ENCODE data around the gene ALPK1. TPM values are rescaled to one million over a fixed set of nuclear protein-coding genes. Genes with fewer than 3 reads are reported as not detected.
"Not testable (repeated sequence)": the region's sequence is repeated elsewhere in the genome, so short reads cannot be mapped to it uniquely, and the experiment has no call there.

ALPK1 gene
- total RNA-seq, 2 donors from 2014 or later: 4.2 to 8.1 TPM

DNA sequence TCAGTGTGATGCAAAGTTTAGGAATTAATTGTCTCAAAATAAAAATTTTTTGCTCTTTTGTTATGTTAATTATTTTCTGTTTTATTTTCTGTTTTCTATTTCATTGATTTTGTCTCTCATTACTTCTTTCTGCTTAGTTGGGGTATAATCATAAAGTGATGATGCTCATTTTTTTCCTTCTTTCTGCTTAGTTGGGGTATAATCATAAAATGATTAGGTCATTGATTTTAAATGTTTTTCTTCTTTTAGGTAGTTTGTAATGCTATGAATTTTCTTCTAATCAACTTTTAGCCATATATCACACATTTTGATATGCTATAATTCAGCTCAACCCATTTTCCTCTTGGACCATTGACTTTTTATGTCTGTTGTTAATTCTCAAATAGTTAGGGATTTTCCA lies 175.1 kb downstream of the ALPK1 start:
- no peaks in the 10 kb centered on the region for H3K4me1 ChIP-seq
- no peak overlapping the region for H3K4me3 ChIP-seq
- H3K36me3 ChIP-seq: no peaks in the 10 kb centered on the region
- H3K9me3 ChIP-seq: no peaks in the 10 kb centered on the region
- no peak for DNase-seq (ENCODE audit: low spot score)
- TF ChIP-seq, protein P1, sequence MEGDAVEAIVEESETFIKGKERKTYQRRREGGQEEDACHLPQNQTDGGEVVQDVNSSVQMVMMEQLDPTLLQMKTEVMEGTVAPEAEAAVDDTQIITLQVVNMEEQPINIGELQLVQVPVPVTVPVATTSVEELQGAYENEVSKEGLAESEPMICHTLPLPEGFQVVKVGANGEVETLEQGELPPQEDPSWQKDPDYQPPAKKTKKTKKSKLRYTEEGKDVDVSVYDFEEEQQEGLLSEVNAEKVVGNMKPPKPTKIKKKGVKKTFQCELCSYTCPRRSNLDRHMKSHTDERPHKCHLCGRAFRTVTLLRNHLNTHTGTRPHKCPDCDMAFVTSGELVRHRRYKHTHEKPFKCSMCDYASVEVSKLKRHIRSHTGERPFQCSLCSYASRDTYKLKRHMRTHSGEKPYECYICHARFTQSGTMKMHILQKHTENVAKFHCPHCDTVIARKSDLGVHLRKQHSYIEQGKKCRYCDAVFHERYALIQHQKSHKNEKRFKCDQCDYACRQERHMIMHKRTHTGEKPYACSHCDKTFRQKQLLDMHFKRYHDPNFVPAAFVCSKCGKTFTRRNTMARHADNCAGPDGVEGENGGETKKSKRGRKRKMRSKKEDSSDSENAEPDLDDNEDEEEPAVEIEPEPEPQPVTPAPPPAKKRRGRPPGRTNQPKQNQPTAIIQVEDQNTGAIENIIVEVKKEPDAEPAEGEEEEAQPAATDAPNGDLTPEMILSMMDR (IDR thresholded peaks at IDR 0.05): no peak
- no peaks in the 10 kb centered on the region for H3K27me3 ChIP-seq
- H3K27ac ChIP-seq: no peak overlapping the region

DNA sequence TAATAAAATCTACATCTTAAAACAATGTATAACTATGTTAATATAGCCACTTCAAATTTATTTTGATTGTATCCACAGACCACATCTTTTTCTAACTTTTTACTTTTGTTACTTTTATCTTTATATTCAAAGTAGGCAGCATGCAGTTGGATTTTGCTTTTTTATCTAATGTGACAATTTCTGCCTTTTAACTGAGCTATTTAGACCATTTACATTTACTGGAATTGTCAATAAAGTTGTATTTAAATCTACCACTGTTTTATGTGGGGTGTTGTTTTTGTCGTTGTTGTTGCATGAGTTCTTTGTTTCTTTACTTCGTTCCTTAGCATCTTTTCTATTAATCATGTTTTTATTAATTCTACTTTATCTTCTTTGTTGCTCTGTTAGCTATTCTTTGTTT lies 176.8 kb downstream of the ALPK1 start:
- Histone ChIP-seq H3K36me3 (no peaks in the 10 kb centered on the region), H3K4me3 (no peak overlapping the region), H3K27ac (no peak overlapping the region), H3K27me3 (no peaks in the 10 kb centered on the region), H3K4me1 (no peaks in the 10 kb centered on the region), H3K9me3 (no peaks in the 10 kb centered on the region)
- no peak for DNase-seq (ENCODE audit: low spot score)
- TF ChIP-seq, protein P1 (IDR thresholded peaks at IDR 0.05): no peak

DNA sequence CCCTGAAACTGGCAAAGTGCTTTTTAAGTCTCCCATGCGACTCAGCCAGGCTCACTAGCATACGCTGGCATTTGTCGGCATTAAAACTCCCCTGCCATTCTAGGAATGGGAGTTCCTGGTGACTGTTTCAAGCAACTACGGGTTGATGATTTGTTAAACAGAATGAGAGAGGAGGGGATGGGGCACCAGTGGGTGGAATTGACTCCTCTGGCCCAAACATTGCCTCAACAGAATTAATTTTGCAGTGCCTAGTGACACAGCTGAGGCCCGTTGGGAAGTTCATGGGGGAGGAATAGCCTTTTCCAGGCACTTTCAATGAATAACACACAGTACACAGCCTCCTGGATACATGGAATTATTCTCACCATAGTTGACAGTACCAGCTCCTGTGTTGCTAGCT lies 188.8 kb downstream of the ALPK1 start:
- no peaks in the 10 kb centered on the region for H3K36me3 ChIP-seq
- H3K9me3 ChIP-seq: peaks cover 0 to 12% of the 10 kb centered on the region in 2 donors
- no peaks in the 10 kb centered on the region for H3K4me1 ChIP-seq
- no peak for DNase-seq (ENCODE audit: low spot score)
- TF ChIP-seq, protein P1 (IDR thresholded peaks at IDR 0.05): no peak
- H3K27ac ChIP-seq: no peak overlapping the region
- no peak overlapping the region for H3K4me3 ChIP-seq
- H3K27me3 ChIP-seq: no peaks in the 10 kb centered on the region

DNA sequence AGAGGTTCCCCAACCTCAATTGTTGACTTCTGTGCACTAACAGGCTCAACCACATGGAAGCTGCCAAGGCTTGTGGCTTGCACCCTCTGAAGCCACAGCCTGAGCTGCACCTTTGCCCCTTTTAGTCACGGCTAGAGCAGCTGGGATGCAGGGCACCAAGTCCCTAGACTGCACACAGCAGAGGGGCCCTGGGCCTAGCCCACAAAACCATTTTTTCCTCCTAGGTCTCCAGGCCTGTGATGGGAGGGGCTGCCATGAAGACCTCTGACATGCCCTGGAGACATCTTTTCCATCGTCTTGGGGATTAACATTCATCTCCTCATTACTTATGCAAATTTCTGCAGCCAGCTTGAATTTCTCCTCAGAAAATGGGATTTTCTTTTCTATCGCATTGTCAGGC lies 193.6 kb downstream of the ALPK1 start:
- H3K36me3 ChIP-seq; H3K9me3 ChIP-seq; DNase-seq (ENCODE audit: low spot score); H3K27me3 ChIP-seq; H3K4me3 ChIP-seq; H3K27ac ChIP-seq; H3K4me1 ChIP-seq: not testable (repeated sequence)

Other genes with a start within 250 kb of the ALPK1 start
- 1 to 10 TPM; 6.0 to 6.7 TPM for gene FAM241A, start 151.9 kb upstream of the ALPK1 start, total RNA-seq
- 10 to 100 TPM in 1 of 2 donors, 1 to 10 TPM in 1; 6.6 to 10.2 TPM for gene AP1AR, start 65.6 kb upstream of the ALPK1 start, total RNA-seq
- 10 to 100 TPM in 1 of 2 donors, 1 to 10 TPM in 1; 9.5 to 14.5 TPM for gene TIFA, start 11.5 kb upstream of the ALPK1 start, total RNA-seq
- gene NEUROG2, start 218.8 kb downstream of the ALPK1 start, total RNA-seq: not detected

All from right atrium auricular region (tissue), 2 donors.